NCI-H69 (cell line): ENCODE data around the gene DUS2.

Experiments
- DNase-seq: peaks from one replicate; lab custom pipeline; 2025; lab: John Stamatoyannopoulos, UW

DUS2 gene

DNA sequence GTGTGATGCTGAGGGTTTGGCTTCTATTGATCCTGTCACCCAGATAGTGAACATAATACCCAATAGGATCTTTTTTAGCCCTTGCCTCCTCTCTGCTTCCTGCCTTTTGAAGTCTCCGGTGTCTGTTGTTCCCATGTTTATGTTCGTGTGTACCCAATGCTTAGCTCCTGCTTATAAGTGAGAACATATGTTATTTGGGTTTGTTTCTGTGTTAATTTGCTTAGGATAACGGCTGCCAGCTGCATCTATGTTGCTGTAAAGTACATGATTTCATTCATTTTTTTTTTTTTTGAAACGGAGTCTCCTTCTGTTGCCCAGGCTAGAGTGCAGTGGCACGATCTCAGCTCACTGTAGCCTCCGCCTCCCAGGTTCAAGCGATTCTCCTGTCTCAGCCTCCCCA, 23.0 kb downstream of the DUS2 start:
- DNase-seq, result no peak

DNA sequence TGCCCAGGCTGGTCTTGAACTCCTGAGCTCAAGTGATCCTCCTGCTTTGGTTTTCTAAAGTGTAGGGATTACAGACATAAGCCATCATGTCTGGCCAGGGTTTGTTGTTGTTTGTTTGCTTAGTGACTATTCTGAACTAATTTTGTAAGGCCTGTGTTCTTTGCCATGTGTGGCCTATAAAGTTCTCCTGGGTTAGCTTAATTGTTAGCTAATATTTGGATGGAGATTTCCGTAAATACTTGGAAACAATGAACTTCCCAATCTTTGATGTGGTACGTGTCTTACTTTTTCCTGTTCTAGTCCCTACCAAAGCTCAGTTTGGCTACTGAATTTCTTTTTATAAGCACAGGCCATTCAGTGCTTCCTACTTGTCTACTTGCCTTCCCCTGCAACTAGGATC, 24.9 kb downstream of the DUS2 start:
- no peak for DNase-seq

DNA sequence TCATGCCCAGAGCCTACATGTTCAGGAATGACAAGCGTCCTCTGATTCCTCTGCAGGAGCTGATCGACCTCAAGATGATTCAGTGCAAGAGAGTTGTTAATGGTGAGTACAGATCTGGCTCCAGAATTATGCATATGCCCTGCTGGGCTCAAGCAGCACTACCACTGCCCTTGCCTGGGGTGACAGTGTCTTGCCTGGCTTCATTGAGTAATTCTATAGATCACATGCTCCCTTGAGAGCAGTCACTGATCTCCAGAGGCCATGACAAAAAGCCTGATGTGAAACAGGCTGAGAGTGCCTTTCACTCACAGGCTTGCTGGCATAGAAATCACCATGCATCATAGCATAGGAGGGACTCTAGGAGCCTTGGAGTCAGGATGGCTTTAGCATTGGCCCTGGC, 26.4 kb downstream of the DUS2 start:
- no peak for DNase-seq

DNA sequence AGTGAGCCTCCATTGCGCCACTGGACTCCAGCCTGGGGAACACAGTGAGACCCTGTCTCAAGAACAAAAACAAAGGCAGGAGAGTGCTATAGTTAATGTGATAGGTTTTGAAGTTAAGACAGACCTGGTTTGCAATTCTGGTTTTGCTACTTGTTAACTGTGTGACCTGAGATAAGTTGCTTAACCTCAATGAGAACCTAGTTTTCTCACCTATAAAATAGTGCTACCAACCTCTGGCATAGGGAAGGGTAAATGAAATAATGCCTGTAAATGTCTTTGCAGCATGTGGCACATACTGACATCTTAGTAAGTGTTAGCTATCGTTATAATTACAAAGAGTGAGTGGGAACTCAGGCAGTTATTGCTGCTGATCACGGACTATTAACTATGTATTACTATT, 32.3 kb downstream of the DUS2 start:
- DNase-seq, result no peak

DNA sequence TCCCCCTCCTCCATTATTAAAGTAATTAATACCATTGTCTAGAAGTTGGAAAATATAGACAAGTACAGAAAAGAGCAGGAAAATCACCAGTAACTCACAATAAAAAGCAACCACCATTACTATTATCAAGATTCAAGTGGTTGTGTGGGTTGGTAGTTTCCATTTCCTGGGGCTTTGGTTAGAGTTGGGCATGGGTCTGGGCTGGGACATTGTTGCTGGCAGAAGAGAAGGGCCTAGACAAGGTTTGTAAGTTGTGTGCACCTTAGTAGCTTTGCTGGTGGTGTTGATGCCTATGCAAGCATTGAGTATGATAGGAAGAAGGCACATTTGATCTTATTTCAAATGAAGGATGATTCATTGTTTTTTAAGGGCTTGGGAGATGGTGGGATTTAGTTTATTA, 36.7 kb downstream of the DUS2 start:
- no peak for DNase-seq

DNA sequence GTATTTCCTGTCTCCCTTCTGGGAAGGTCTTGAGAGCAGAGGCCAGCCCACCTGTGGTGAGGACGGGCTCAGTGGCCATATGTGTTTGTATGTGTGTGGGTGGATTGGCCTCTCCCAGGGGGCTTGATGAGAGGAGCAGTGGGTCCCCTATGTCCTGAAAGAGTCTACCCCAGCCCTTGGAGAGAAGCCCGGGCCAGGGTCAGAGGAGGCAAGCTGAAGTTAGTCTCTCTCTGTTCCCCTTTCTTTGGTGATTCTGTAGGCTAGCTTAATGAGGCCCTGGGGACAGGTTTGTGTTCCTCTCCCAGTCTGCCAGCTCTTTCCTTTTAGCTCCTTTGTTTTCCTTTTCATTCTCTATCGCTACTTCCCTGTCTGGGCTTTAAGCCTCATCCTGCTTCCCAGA, 38.3 kb downstream of the DUS2 start:
- no peak for DNase-seq

DNA sequence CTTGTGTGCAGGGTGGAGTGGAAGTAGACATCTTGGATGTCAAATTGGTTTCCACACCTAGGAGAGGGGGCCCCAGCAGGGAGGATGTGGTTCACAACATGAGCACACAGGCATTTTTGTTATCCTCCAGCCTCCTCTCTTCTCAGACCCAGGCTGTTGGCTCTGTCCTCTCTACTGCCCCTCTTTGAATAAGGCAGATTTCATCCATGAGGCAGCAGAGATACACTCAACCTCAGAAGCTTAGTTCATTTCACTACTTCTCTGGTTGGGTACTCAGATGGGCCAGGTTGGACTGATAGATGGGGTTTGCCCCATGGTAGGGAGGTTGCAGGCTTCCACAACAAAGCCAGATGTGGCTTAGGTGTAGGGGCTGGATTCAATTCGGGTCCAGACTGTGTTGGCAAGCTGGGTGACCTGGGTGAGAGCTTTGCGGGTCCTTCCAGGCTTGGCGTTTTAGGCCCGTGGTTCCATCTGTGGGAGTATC, 39.9 kb downstream of the DUS2 start:
- no peak for DNase-seq

DNA sequence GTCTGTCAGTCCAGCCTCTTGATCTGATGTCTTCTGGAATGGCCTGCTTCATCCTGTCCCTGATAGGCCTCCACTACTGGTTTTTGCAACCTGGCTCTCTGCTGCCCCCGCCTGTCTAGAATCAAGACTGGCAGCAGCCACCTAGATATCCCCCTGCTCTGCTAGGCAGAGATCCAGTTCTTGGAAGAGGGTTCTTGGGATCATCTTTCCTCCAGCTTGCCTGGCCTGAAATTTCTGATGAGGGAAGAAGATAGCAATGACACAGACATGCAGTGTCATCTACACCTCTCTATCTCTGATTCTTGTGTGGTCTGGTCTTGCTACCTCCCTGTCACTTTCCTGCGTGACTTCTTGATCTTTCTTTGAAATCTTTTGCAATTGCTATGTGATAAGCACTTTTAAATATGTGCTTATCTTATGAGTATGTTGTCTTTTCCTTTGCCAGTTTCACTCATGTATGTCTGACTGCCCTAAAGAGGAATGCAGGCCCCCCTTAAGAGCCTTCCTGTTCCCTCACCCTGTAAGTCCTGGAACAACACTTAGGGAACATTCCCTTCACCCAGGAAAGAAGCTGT, 41.8 kb downstream of the DUS2 start:
- DNase-seq, result peak; percentile 56

DNA sequence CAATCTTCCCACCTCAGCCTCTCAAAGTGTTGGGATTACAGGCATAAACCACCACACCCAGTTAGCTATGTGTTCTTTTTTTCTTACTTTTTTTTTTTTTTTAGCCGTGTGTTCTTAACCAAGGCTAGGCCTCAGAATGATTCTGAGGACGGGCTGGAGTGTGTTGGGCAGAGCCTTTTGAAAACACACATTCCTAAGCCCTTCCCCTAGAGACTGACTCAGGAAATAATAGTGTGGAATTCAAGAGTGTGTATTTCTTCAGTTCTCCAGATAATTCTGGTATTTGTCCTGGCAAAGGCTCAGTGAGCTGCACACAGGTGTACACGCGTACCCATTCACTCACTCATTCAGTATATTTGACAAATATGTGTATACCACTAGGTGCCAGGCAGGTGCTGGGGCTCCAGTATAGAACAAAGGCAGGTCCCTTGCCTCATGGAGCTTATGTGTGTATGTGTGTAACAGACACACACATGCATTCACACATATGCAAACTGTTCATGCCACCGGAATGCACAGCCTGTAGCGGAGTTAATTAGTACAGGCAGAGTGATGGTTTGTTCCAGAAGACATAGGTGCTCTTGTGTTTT, 42.7 kb downstream of the DUS2 start:
- no peak for DNase-seq

DNA sequence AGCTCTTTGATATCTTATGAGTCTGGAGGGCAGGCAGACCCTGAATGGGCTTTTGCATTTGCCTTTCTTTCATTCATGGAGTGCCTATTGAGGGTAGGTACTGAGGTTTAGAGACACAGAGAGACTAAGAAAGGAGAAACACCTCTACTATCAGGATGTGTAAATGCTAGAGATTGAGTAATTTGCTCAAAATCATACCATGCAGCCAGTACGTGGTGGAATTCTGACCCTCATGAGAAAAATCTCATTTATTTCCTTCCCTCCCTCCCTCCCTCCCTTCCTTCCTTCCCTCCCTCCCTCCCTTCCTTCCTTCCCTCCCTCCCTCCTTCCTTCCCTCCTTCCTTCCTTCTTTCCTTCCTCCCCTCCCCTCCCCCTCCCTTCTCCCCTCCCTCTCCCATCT, 43.7 kb downstream of the DUS2 start:
- no peak for DNase-seq

DNA sequence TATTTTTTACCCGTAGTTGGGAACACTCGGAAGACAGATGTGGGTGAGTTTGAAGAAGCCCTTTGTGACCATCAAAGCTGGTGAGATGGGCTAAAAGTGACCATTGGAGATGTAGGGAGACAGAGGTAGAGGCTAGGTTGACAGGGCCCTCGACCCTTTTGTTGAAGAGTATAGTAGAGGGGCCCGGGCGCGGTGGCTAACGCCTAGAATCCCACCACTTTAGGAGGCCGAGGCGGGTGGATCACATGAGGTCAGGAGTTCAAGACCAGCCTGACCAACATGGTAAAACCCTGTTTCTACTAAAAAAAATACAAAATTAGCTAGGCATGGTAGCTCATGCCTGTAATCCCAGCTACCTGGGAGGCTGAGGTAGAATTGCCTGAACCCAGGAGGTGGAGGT, 45.8 kb downstream of the DUS2 start:
- no peak for DNase-seq

DNA sequence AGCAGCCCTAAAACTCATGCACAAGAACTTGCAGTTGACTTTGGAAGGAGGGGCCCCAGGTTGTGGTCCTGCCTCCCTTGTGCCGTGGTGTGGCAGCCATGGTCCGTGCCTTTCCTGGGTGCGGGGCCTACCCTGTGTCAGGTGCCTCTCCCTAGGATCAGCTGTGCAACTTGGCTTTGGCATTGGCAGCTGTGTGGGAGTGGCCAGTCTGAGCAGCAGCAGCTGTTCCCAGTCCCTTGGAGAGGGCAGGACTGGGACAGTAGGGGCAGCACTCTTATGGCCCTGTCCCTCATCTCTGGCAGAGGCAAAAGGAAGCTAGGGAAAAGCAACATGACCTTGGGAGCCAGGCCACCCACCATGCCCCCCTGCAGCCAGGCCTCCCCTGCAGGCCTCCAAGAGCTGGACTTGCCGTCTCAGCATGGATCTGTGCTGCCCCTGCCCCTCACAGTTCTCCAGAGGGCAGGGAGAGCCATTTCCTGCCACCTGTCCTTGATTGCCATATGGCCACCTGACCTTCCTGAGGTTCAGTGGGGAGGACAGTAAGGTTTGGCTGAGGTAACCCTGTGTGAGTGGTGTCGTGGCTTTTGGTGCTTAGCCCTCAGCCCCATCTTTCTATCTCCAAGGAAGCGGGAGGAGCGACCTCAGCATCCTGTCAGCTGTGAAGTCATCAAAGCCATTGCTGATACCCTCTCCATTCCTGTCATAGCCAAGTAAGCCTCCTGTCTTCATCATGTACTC, 46.6 kb downstream of the DUS2 start:
- peak; percentile 41 for DNase-seq

DNA sequence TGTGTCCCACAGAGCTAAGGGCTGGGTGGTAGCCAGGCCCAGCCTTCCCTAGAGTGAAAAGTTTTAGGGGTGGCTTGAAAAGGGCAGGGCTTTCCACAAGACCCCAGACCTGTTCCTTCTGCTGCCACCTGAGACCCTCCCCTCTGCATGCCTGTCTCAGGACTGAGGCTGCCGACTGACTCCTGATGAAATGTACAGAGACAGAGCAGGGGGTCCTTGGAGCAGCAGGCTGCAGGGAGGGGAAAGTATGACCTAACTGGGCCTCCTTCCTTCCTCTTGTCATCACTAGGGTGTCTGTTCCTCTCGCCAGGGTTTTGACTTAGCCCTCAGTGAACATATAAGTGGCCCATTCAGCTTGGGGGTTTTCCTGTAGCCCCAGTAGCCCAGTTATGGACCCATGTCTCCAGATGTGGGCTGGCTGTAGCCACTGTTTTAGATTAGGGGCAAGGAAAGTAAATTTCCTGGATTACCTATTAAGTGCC, 47.2 kb downstream of the DUS2 start:
- DNase-seq, result no peak

DNA sequence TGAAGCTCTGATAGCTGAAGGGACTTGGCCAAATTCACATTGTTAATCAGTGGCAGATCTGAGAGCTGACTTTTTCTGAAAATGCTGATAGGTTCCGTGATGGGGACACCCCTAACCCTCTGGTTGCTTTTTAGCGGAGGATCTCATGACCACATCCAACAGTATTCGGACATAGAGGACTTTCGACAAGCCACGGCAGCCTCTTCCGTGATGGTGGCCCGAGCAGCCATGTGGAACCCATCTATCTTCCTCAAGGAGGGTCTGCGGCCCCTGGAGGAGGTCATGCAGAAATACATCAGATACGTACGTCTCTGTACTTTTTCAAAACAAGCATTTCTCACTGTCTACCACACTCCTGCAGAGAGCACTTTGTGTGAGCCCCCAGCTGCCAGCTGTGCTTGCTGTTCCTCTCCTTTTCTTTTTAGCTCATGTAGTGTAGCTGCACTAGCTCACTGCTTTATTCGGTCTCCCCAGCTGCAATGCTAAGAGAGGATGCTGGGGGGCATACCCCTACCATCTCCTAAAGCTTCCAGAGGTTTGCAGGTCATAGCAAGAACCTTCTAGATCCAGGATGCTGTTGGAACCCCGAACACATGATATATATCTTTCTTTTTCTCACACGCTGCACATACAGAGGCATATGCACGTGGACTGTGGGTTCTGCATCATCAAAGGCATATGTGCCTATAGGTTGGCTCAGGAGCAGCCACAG, 47.9 kb downstream of the DUS2 start:
- DNase-seq, result no peak

DNA sequence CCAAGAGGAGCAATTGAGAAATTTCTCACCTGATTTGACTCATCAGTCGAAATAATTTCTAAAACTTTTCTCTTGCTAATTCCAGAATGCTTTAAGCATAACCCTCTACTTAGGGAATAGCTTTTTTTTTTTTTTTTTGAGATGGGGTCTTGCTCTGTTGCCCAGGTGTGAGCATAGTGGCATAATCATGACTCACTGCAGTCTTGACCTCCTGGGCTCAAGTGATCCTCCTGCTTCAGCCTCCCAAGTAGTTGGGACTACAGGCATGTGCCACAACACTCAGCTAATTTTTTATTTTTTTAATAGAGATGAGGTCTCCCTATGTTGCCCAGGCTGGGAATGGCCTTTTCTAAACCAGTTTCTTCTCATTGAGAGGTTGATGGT, 48.4 kb downstream of the DUS2 start:
- no peak for DNase-seq

DNA sequence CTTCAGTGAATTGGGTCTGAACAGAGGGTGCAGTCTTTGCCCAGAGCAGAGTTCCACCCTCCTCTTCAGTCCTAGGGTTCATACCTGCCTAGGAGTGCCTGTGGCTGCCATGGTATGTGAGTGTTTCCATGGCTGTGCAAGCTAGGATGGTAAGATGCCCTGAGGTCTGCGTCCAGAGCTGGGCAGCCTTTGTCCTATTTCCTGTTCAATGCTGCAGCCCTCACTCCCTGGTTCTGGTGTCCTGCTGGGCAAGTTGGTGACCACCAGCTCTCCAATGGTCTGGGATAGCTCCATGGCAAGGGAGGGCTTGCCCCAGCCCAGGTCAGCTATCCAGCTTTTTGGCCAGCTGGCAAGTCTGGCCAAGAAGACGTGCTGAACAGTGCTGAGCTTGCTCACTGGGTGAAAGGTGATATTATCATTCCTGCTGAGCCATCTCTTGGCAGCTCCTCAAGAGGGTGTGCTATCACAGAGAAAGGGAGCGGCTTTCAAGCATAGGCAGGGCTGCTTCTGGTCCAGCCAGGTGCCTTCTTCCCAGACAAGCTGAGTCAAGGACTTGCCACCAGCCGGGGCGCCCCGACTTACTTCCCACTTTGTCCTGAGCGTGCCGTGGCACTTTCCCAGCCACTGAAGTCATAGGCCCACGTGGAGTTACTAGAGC, 49.1 kb downstream of the DUS2 start:
- DNase-seq, result no peak

DNA sequence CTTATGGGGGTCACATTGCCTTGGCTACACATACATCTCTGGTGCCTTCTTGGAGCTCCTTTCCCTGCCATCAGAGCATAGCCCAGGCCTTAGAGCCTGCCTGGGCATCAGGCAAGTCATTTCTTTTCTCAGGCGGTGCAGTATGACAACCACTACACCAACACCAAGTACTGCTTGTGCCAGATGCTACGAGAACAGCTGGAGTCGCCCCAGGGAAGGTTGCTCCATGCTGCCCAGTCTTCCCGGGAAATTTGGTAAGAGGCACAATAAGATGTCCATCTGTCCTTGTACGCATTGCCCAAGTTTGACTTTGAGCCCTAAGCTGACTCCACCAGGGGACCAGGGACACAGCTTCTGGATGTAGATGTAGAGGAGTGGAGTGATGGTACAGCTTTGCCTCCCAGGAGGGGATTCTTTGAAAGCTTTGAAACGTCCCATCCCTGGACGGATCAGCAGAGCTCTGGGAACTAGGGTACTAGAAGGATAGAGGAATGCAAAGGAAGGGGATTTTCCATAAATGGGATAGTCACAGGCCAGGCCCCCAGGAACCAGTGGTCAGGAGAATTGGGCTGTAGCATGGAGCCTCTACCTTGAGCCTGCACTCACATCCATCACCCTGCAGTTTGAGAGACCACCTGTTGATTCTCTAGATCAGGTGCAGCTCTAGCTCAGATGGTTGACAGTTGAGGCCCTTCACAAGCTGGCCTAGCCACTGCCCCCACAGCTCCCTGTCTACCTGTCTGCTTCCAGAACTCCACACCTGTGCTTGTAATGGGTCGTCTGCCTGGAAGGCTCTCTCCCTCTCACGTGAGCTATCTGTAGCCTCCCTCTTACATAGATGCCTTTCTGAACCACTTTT, 51.0 kb downstream of the DUS2 start:
- no peak for DNase-seq

DNA sequence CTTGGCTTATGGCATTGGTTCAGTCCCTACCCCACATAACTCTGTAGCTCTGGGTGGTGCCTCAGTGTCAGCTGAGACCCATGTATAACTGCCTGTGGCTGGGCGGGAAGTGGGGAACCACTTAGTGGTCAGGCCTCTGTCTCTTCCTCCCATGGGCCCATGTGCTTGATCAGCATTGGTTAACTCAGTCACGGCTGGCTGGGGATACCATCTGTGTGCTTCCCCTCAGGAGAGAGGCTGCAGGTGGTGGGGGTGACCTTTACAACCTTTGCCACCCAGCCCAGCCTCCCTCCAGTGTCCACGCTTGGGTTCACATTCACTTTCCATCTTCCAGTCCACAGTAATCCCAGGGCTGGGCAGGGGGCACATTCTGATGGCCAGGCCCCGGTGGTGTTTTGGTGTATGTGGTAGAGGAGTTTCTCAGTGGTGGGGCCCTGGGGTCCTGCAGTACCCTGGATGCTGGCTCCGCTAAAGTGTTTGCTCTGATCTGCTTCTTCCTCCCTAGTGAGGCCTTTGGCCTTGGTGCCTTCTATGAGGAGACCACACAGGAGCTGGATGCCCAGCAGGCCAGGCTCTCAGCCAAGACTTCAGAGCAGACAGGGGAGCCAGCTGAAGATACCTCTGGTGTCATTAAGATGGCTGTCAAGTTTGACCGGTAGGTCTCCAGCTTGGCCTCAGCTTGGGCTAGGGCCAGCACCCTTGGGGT, 51.9 kb downstream of the DUS2 start:
- DNase-seq, result no peak

DNA sequence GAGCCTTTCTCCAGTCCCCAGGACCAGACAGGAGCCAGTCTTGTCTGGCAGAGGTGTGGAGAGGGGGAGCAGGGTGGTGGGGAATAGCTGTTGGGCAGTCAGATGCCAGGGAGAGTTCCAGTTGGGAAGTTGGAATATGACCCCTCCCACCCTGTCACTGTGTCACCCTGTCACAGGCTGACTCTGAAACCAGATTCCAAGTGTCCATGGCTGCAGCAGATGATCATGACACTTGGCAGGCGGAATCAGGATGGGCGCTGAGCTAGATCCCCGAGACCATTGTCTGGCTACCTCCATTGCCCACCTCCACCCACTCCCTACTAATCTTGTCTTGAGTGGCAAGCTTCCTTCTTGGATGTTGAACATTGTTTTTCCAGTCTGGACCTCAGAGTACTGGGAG, 52.9 kb downstream of the DUS2 start:
- no peak for DNase-seq

DNA sequence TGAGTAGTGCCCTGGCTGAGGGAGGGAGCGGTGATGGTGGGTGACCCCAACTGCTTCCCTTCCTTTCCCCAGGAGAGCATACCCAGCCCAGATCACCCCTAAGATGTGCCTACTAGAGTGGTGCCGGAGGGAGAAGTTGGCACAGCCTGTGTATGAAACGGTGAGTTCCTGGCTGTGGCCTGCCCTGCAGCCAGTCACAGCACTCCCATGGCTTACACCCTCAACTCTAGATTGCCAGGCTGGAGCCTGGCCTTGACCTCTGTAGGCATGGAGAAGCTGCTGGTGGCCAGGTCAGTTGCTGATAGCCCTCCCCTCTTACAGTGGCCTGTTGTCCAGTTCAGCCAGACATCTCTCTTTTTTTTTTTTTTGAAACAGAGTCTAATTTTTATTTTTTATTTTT, 53.5 kb downstream of the DUS2 start:
- DNase-seq, result no peak
